Spleen (tissue), 11 donors: ENCODE measurements around the gene RASA3. TPM values are rescaled to one million over a fixed set of nuclear protein-coding genes. Genes with fewer than 3 reads are reported as not detected.

Experiments
- DNase-seq: peaks from one replicate; pipeline ENCODE4 v3.0.0-alpha.2; 2020
- H3K27ac ChIP-seq, 8 donors: fragments of 200-600 bp; sonication (generic) in 7 of 8; 1 replicate in 4 of 8; 2 replicates in 4 of 8; pipeline versions ENCODE4 v1.5.0 to v1.8.0; 2016 to 2021; ENCODE audit warnings: inconsistent platforms in 4 of 8, mild to moderate bottlenecking in 4 of 8, moderate library complexity in 1 of 8
- H3K27me3 ChIP-seq, 7 donors: fragments of 200-600 bp; sonication (generic) in 6 of 7; replicated peaks in 1 of 7; 1 replicate in 4 of 7; 2 replicates in 3 of 7; pipeline versions ENCODE4 v1.5.0 to v1.8.0; 2016 to 2021; ENCODE audit warnings: inconsistent platforms in 3 of 7, mild to moderate bottlenecking in 1 of 7
- H3K36me3 ChIP-seq, 6 donors: fragments of 200-600 bp; sonication (generic) in 5 of 6; 1 replicate in 4 of 6; 2 replicates in 2 of 6; pipeline versions ENCODE4 v1.5.0 to v1.8.0; 2016 to 2021; ENCODE audit warnings: inconsistent platforms in 2 of 6
- H3K4me1 ChIP-seq, 6 donors: fragments of 200-600 bp; sonication (generic) in 5 of 6; 1 replicate in 3 of 6; 2 replicates in 3 of 6; pipeline versions ENCODE4 v1.5.0 to v1.8.0; 2016 to 2021; ENCODE audit warnings: inconsistent platforms in 3 of 6
- H3K4me3 ChIP-seq, 8 donors: fragments of 200-600 bp; sonication (generic) in 7 of 8; 1 replicate in 4 of 8; 2 replicates in 4 of 8; pipeline versions ENCODE4 v1.5.0 to v1.8.0; 2016 to 2021; ENCODE audit warnings: inconsistent platforms in 4 of 8, mild to moderate bottlenecking in 4 of 8, moderate library complexity in 2 of 8
- H3K9me3 ChIP-seq, 8 donors: fragments of 200-600 bp; sonication (generic) in 7 of 8; 1 replicate in 4 of 8; 2 replicates in 4 of 8; pipeline versions ENCODE4 v1.5.0 to v1.8.0; 2016 to 2021; ENCODE audit warnings: inconsistent platforms in 4 of 8
- CTCF ChIP-seq, 11 experiments: fragments of 200-600 bp in 7 of 11; fragments of 450-650 bp in 4 of 11; sonication (generic) in 4 of 11; IDR thresholded peaks in 8 of 11; conservative IDR thresholded peaks in 3 of 11; 1 replicate in 7 of 11; 2 replicates in 4 of 11; pipeline versions ENCODE4 v1.4.0 to v1.8.0; 2016 to 2021; ENCODE audit warnings: antibody characterized with exemption in 11 of 11, inconsistent platforms in 4 of 11, mild to moderate bottlenecking in 1 of 11
- POLR2A ChIP-seq, 3 donors: fragments of 450-650 bp; IDR thresholded peaks; one replicate each; pipeline ENCODE4 v1.5.1; 2017; ENCODE audit warnings: antibody characterized with exemption in 3 of 3, mild to moderate bottlenecking in 1 of 3
- POLR2AphosphoS5 ChIP-seq, 3 donors: sonication (generic); formaldehyde crosslinking; IDR thresholded peaks; one replicate each; pipeline ENCODE4 v1.5.1; 2017; ENCODE audit warnings: antibody characterized with exemption in 3 of 3
- WGBS, 5 donors: extraction: QIAGEN DNeasy Blood & Tissue Kit in 3 of 5; methylation state at CpG; one replicate each; pipeline versions ENCODE4 v1.1.5 to v1.1.7; 2013 to 2018; 5-methylcytosine and 5-hydroxymethylcytosine counted together
- intact Hi-C: fragments of 100-400 bp; cut with DNase I; formaldehyde crosslinking; loops from one replicate; pipeline ENCODE4 v1.15.0; 2023; ENCODE audit warnings: low total_unique reads
- polyA plus RNA-seq, 3 donors: library from polyadenylated mRNA; stranded (reverse); fragments of 200-250 nt; gene quantifications; one replicate each; pipeline ENCODE4 v1.2.1, GENCODE V29; 2013
- total RNA-seq, 7 donors: library from RNA; depleted of rRNA in 3 of 7; stranded (reverse); fragments of >200 nt in 3 of 7; fragmentation: NEBNext Ultra II Directional in 4 of 7; extraction: Animal tissue kit (Norgen Biotek cat#: 25700) in 4 of 7; gene quantifications; one replicate each; pipeline versions ENCODE4 v1.1.0 to v1.2.1, GENCODE V29; 2016 to 2021
- donor health status: healthy with polysubstance abuse.
- donor health status: DM: no; HTN: no; CAD: no; lungs with moderate emphysema.
- donor health status: DM: no; HTN: no; CAD: no.
- donor health status: Bipolar disorder and iron deficiency.
- donor health status: healthy.
- donor health status: DM: no; HTN: no; CAD: no.
- donor health status: DM: yes; HTN: yes; CAD: no.

The RASA3 gene
- total and polyA plus RNA-seq, 10 donors: 11.7 to 52.8 (median 47.7) TPM

GRCh38 chr13:114145256-114145655 is 12.8 kb upstream of the RASA3 start:
- Histone ChIP-seq H3K27ac (peak overlapping the region in 2 of 8 donors; percentile 79 to 92), H3K4me1 (peaks cover 16 to 94% (median 75%) of the 10 kb centered on the region in 6 donors), H3K9me3 (no peaks in the 10 kb centered on the region), H3K27me3 (peaks cover 0 to 1% (median 0%) of the 10 kb centered on the region in 7 donors), H3K36me3 (no peaks in the 10 kb centered on the region), H3K4me3 (no peak overlapping the region)
- WGBS, 5 donors: 40 to 56% (median 51%) methylated on average over 3 of the region's 3 CpGs
- intact Hi-C loops: no loop called here
- no peak for DNase-seq
- TF ChIP-seq POLR2AphosphoS5 (IDR thresholded peaks at IDR 0.05): no peak
- no peak for TF ChIP-seq CTCF (IDR thresholded peaks at IDR 0.05 in 8 of 11, conservative IDR thresholded peaks at IDR 0.05 in 3 of 11)
- no peak for TF ChIP-seq POLR2A (IDR thresholded peaks at IDR 0.05)

GRCh38 chr13:114144606-114145244 is 12.3 kb upstream of the RASA3 start:
- H3K4me3 ChIP-seq: no peak overlapping the region
- WGBS, 5 donors: 85 to 92% (median 91%) methylated on average over 17 of the region's 17 CpGs
- no peak for TF ChIP-seq CTCF (IDR thresholded peaks at IDR 0.05 in 8 of 11, conservative IDR thresholded peaks at IDR 0.05 in 3 of 11)
- no peak for TF ChIP-seq POLR2A (IDR thresholded peaks at IDR 0.05)
- no peak for TF ChIP-seq POLR2AphosphoS5 (IDR thresholded peaks at IDR 0.05)
- intact Hi-C loops: no loop called here
- peaks cover 16 to 92% (median 76%) of the 10 kb centered on the region in 6 donors for H3K4me1 ChIP-seq
- peak overlapping the region in 4 of 8 donors; percentile 72 to 92 (median 77) for H3K27ac ChIP-seq
- H3K9me3 ChIP-seq: no peaks in the 10 kb centered on the region
- H3K27me3 ChIP-seq: peaks cover 0 to 4% (median 0%) of the 10 kb centered on the region in 7 donors
- no peak for DNase-seq
- no peaks in the 10 kb centered on the region for H3K36me3 ChIP-seq

- peaks cover 16 to 86% (median 75%) of the 10 kb centered on the region in 6 donors for H3K4me1 ChIP-seq
- WGBS, 5 donors: 58 to 72% (median 67%) methylated on average over 18 to 24 of the region's 24 CpGs
- DNase-seq: peak; percentile 85
Observed at GRCh38 chr13:114143806-114144605, 11.6 kb upstream of the RASA3 start.

More at GRCh38 chr13:114143806-114144605, 11.6 kb upstream of the RASA3 start:
- peaks cover 0 to 4% (median 0%) of the 10 kb centered on the region in 7 donors for H3K27me3 ChIP-seq
- H3K36me3 ChIP-seq: no peaks in the 10 kb centered on the region
- peak in 1 of 3 donors; percentile 31 for TF ChIP-seq POLR2AphosphoS5 (IDR thresholded peaks at IDR 0.05)
- no peak for TF ChIP-seq POLR2A (IDR thresholded peaks at IDR 0.05)
- peak in 7 of 11 experiments; percentile 15 to 58 (median 25) for TF ChIP-seq CTCF (IDR thresholded peaks at IDR 0.05 in 8 of 11, conservative IDR thresholded peaks at IDR 0.05 in 3 of 11)
- no peak overlapping the region for H3K4me3 ChIP-seq
- H3K27ac ChIP-seq: peak overlapping the region in 7 of 8 donors; percentile 4 to 92 (median 75)
- intact Hi-C loops: no loop called here
- no peaks in the 10 kb centered on the region for H3K9me3 ChIP-seq
